PFSK-1 (cell line): ENCODE data around the gene RICTOR.

ENCODE experiments used
- FOXP2 ChIP-seq: optimal IDR thresholded peaks from 2 replicates; pipeline ENCODE3; 2011; ENCODE audit warnings: borderline replicate concordance, control low read depth, inconsistent platforms; ENCODE audit not compliant: insufficient read depth; ENCODE audit errors: extremely low read length, extremely low read depth
- POLR2AphosphoS5 ChIP-seq: IDR thresholded peaks from 2 replicates; pipeline ENCODE4 v1.6.1; 2012; ENCODE audit warnings: low read depth, mild to moderate bottlenecking, control low read depth, low read length, moderate library complexity
- REST ChIP-seq, 2 experiments: IDR thresholded peaks; 2 replicates each; pipeline versions ENCODE4 v1.6.1 to v1.8.0; 2011 to 2012; ENCODE audit warnings: low read depth in 2 of 2, low read length in 2 of 2, control low read depth in 1 of 2, inconsistent platforms in 1 of 2, mild to moderate bottlenecking in 1 of 2, moderate library complexity in 1 of 2; ENCODE audit not compliant: insufficient read depth in 1 of 2
- SIN3A ChIP-seq: IDR thresholded peaks from 2 replicates; pipeline ENCODE4 v1.6.1; 2012; ENCODE audit warnings: mild to moderate bottlenecking, low read length, moderate library complexity, borderline replicate concordance; ENCODE audit not compliant: insufficient read depth
- TAF1 ChIP-seq: IDR thresholded peaks from 2 replicates; pipeline ENCODE4 v1.6.1; 2012; ENCODE audit warnings: low read length, control low read depth, borderline replicate concordance; ENCODE audit not compliant: insufficient read depth

The RICTOR gene

DNA sequence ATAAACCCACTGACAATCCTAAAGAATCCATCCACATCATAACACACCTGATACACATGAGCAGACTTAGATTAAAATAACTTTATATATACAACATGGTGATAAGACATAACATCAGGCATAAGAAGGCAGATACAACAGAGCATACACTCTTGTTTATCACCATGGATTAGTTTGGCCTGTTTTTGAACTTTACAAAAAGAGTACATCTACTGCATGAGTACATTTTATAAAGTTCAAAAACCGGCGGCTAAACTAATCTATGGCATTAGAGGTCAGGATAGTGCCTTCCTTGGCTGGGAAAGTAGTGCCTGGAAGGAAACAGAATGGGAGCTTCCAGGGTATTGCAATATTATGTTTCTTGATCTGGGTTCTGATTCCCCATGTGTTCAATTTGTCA, 15.1 kb downstream of the RICTOR start:
- TF ChIP-seq POLR2AphosphoS5 (no peak), REST (IDR thresholded peaks at IDR 0.05; ENCODE audit: insufficient read depth in 1 of 2, low read depth in 2 of 2, low read length in 2 of 2) (no peak), SIN3A (no peak), TAF1 (no peak), FOXP2 (no peak)

DNA sequence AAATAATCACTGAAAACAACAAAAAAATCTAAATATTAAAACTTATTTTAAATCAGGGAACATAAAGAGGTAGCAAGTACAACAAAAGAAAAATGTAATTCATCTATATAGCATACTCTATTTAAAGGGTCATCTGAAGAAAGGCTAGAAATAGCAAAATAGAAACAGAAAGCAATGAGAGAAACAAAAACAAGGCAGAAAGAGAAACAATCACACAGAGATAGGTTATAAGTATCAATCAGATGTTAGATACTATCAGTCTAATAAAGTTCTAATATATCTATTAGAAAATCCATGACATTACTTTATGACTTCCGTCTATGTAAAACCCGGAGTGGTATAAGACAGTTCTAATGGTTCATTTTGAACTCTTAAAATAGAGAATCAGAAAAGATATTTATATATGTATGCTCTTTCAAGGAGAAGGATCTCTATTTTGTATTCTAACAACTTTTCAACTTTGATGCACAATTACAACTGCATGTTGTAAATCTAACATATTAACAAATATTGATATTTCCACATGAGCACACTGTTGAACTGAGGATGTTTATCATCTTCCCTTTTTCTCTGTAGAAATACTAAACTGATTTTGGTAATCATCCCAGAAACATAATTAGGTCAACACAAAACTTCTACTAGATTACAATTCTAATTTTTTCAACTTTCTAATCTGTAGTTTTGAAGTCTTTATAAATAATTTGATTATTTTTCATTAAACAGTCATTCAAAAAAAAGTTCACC, 15.8 kb downstream of the RICTOR start:
- TF ChIP-seq POLR2AphosphoS5 (no peak), REST (IDR thresholded peaks at IDR 0.05; ENCODE audit: insufficient read depth in 1 of 2, low read depth in 2 of 2, low read length in 2 of 2) (no peak), FOXP2 (no peak), SIN3A (no peak), TAF1 (no peak)

DNA sequence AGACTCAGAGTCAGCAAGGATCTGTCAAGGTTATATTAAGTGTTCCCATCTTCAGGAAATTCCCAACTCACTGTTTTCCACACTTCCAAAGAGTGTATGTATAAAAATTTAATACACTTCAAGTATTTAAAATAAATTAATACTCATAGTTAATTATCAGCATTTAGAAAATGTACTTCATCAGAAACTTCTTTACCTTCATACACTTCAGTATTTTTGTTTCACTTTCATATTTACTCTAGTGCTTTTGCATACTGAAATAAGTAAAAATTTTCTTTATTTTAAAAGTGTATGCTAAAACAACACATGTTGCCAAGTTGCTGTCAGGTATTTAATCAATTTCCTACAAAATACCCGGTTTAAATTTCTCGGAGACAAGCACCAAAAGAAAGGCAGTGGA, 16.5 kb downstream of the RICTOR start:
- no peak for TF ChIP-seq FOXP2
- no peak for TF ChIP-seq POLR2AphosphoS5
- no peak for TF ChIP-seq TAF1
- no peak for TF ChIP-seq SIN3A
- TF ChIP-seq REST (IDR thresholded peaks at IDR 0.05; ENCODE audit: insufficient read depth in 1 of 2, low read depth in 2 of 2, low read length in 2 of 2): no peak

GRCh38 chr5:39055768-39056398, 18.3 kb downstream of the RICTOR start:
- TF ChIP-seq SIN3A: no peak
- no peak for TF ChIP-seq POLR2AphosphoS5
- TF ChIP-seq TAF1: no peak
- no peak for TF ChIP-seq REST (IDR thresholded peaks at IDR 0.05; ENCODE audit: insufficient read depth in 1 of 2, low read depth in 2 of 2, low read length in 2 of 2)
- no peak for TF ChIP-seq FOXP2
